Measurements from ENCODE around the gene SAE1. TPM values are rescaled to one million over a fixed set of nuclear protein-coding genes. Genes with fewer than 3 reads are reported as not detected.

SAE1 gene
- total and polyA plus RNA-seq, 10 of the 15 experiments (the other 5 are each of a cell fraction or from before 2014, with no cell fraction given), result 62.0 to 246 (median 148) TPM

DNA sequence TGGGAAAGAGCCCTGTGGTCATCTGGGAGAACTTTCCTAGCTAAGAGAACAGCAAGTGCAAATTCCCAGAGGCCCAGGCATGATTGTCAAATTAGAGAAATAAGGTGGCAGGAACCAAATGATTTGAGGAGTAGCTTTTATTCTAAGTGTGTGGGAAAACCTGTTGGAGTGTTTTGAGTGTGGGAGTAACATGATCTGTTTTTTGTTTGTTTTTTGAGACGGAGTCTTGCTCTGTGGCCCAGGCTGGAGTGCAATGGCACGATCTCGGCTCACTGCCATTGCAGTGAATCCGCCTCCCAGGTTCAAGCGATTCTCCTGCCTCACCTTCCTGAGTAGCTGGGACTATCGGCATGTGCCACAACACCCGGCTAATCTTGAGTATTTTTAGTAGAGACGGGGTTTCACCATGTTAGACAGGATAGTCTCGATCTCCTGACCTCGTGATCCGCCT lies 2.4 kb downstream of the SAE1 start:
- H3K9me3 ChIP-seq (replicated peaks; ENCODE audit: control insufficient read depth, insufficient read depth, low read length), result peaks cover 3% of the 10 kb centered on the region; the same call in 1 of the 3 replicates
- CTCF ChIA-PET, result interaction anchor here (1.1 to 4.6 kb wide), 10 partner anchors 14 to 120 kb away, joined by 4 to 32 read pairs (median 18); no protein-coding TSS in a partner anchor
- intact Hi-C loops (cut with micrococcal nuclease; ENCODE audit: unreplicated experiment), result no loop called here
- TF ChIP-seq ATF7 (IDR thresholded peaks at IDR 0.05; ENCODE audit: low read depth) (no peak), STAT3 (IDR thresholded peaks at IDR 0.05; ENCODE audit: low read depth, low read length) (no peak), POLR2A (IDR thresholded peaks at IDR 0.05; ENCODE audit: low read depth, low read length) (no peak), NFYB (IDR thresholded peaks at IDR 0.05; ENCODE audit: insufficient read depth, low read depth, low read length) (0 out of 2 replicates have a peak, but pooled peaks have one; percentile 8), NBN (IDR thresholded peaks at IDR 0.05) (no peak), CHD2 (IDR thresholded peaks at IDR 0.05; ENCODE audit: borderline replicate concordance, low read depth, low read length) (no peak), BCL3 (IDR thresholded peaks at IDR 0.05; ENCODE audit: borderline replicate concordance, insufficient read depth, low read depth, low read length, poor library complexity, severe bottlenecking) (no peak), MYC (IDR thresholded peaks at IDR 0.05; ENCODE audit: insufficient read depth, insufficient read length, insufficient replicate concordance, low read length, severe bottlenecking) (no peak)
- TF ChIP-seq, protein P1, sequence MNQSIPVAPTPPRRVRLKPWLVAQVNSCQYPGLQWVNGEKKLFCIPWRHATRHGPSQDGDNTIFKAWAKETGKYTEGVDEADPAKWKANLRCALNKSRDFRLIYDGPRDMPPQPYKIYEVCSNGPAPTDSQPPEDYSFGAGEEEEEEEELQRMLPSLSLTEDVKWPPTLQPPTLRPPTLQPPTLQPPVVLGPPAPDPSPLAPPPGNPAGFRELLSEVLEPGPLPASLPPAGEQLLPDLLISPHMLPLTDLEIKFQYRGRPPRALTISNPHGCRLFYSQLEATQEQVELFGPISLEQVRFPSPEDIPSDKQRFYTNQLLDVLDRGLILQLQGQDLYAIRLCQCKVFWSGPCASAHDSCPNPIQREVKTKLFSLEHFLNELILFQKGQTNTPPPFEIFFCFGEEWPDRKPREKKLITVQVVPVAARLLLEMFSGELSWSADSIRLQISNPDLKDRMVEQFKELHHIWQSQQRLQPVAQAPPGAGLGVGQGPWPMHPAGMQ (IDR thresholded peaks at IDR 0.05; ENCODE audit: borderline replicate concordance), result no peak
- TF ChIP-seq, protein P2, sequence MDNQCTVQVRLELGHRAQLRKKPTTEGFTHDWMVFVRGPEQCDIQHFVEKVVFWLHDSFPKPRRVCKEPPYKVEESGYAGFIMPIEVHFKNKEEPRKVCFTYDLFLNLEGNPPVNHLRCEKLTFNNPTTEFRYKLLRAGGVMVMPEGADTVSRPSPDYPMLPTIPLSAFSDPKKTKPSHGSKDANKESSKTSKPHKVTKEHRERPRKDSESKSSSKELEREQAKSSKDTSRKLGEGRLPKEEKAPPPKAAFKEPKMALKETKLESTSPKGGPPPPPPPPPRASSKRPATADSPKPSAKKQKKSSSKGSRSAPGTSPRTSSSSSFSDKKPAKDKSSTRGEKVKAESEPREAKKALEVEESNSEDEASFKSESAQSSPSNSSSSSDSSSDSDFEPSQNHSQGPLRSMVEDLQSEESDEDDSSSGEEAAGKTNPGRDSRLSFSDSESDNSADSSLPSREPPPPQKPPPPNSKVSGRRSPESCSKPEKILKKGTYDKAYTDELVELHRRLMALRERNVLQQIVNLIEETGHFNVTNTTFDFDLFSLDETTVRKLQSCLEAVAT (IDR thresholded peaks at IDR 0.05), result peak; percentile 84
- in situ Hi-C loops (cut with MboI), result no loop called here
- H3K4me3 ChIP-seq, result peak overlapping the region; percentile 43; the same call in 1 of the 2 replicates
- POLR2A ChIA-PET, result interaction anchor here (0.6 to 4.4 kb wide), 6 partner anchors 10 to 111 kb away, joined by 3 to 45 read pairs (median 3); partner anchors contain the start of gene ZC3H4
- SMC1A ChIA-PET (ENCODE audit: uncharacterized antibody, unreplicated experiment), result interaction anchor here (0.6 to 3.4 kb wide), 6 partner anchors 19 to 333 kb away, joined by 5 to 26 read pairs (median 16); partner anchors contain the start of gene ZC3H4
- WGBS (ENCODE audit: insufficient coverage, insufficient replicate concordance, low lambda C conversion rate, missing lambda C conversion rate), result 88% methylated on average over 11 of the region's 11 CpGs
- ATAC-seq (no peak), FAIRE-seq (no peak), DNase-seq (ENCODE audit: low read depth, low spot score) (no peak)
- H3K4me2 ChIP-seq (ENCODE audit: control insufficient read depth, insufficient read depth), result peak overlapping the region; percentile 45
- no peaks in the 10 kb centered on the region for H4K20me1 ChIP-seq (ENCODE audit: control insufficient read depth, insufficient read depth)
- peaks cover 0 to 2% of the 10 kb centered on the region in 2 experiments; a peak in 3 of 4 replicates for H3K36me3 ChIP-seq (ENCODE audit: control insufficient read depth in 2 of 2, insufficient read depth in 2 of 2, low read length in 1 of 2)
- peaks cover 67% of the 10 kb centered on the region for H3K79me2 ChIP-seq (ENCODE audit: control insufficient read depth, insufficient read depth, low read length)
- no peak overlapping the region for H2AFZ ChIP-seq (ENCODE audit: control insufficient read depth, low read depth, low read length)
- RAD21 ChIA-PET (ENCODE audit: unreplicated experiment), result interaction anchor here (0.7 to 2.5 kb wide), 4 partner anchors 11 to 111 kb away, joined by 3 to 13 read pairs (median 5); partner anchors contain the start of gene ZC3H4
- no peaks in the 10 kb centered on the region for H3K27me3 ChIP-seq (replicated peaks in 1 of 2; ENCODE audit: control insufficient read depth in 2 of 2, insufficient read depth in 2 of 2, low read length in 1 of 2)
- peaks cover 3% of the 10 kb centered on the region; the same call in 1 of the 2 replicates for H3K4me1 ChIP-seq (ENCODE audit: control insufficient read depth, insufficient read depth, low read length)
- 0 out of 2 replicates have a peak overlapping the region, but pooled peaks have one; percentile 16 for H3K9ac ChIP-seq (ENCODE audit: control insufficient read depth, insufficient read depth, low read length)
- no peak overlapping the region for H3K27ac ChIP-seq (ENCODE audit: control insufficient read depth, insufficient read depth)
- BruUV-seq (replicated peaks), result TSS peak; percentile 44

Measured in GM12878 (cell line).